Right ventricle myocardium inferior (tissue), 1 donor: ENCODE measurements around the gene F7. TPM values are rescaled to one million over a fixed set of nuclear protein-coding genes. Genes with fewer than 3 reads are reported as not detected.
"Not testable (repeated sequence)": the region's sequence is repeated elsewhere in the genome, so short reads cannot be mapped to it uniquely, and the experiment has no call there.

ENCODE experiments used
- ATAC-seq: fragments of 200-7000 bp; cut with Tn5 transposase; one replicate; pipeline ENCODE4 v1.9.1; 2020; ENCODE audit warnings: mild to moderate bottlenecking, moderate library complexity
- DNase-seq: peaks from one replicate; pipeline ENCODE4 v3.0.0; 2021; ENCODE audit errors: missing footprints
- intact Hi-C: fragments of 100-400 bp; cut with DNase I; formaldehyde crosslinking; loops from one replicate; pipeline ENCODE4 v1.11.0; 2022
- total RNA-seq: library from RNA; stranded (reverse); fragmentation: NEBNext Ultra II Directional; extraction: Animal tissue kit (Norgen Biotek cat#: 25700); gene quantifications from one replicate; pipeline ENCODE4 v1.2.1, GENCODE V29; 2021
- donor health status: DM: no; HTN: yes; CAD: no; lungs with severe emphysema.

F7 gene
- total RNA-seq, 1 donor from 2014 or later: not detected

DNA sequence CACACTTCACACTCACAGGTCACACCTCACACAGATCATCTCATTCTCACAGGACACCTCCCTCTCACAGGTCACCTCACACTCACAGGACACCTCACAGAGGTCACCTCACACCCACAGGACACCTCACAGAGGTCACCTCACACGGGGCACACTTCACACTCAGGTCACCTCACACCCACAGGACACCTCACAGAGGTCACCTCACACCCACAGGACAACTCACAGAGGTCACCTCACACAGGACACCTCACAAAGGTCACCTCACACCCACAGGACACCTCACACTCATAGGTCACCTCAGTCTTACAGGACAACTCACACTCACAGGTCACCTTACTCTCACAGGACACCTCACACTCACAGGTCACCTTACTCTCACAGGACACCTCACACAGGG lies 6.9 kb downstream of the F7 start:
- intact Hi-C loops, ATAC-seq, DNase-seq: not testable (repeated sequence)

DNA sequence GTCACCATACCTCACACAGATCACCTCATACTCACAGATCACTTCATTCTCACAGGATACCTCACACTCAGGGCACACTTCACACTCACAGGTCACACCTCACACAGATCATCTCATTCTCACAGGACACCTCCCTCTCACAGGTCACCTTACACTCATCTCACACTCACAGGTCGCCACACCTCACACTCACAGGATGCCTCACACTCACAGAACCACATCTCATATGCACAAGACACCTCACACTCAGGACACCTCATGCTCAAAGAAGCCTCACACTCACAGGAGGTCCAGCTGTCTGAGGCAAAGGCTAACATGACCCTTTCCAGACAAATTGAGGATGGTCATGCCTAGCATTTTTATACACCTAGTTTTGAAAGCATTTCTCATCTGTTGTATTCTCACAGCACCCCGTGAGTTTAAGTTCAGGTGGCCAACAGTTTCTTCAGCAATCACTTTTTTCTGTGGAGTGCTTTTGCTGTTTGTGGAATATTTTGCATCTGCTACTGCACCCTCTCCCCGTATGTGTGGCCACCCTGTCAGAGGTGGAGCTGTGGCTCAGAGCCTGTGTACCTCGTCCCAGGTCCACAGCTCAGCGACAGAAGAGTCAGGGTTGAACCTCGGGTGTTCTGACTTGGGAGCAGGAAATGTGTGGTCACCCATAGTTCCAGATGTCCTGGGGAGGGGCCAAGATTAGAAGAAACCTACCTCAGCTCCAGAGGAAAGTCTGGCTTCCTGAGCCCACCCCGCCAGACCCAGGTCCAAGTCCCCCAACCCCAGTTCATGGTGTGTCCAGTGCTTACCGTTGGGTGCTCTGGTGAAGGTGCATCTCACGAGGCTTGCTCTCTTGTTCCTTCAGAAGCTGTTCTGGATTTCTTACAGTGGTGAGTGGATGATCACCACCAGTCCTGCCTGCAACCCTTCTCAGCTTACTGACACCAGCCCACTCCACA lies 7.6 kb downstream of the F7 start:
- DNase-seq (no peak), ATAC-seq (no peak)
- intact Hi-C loops: no loop called here

DNA sequence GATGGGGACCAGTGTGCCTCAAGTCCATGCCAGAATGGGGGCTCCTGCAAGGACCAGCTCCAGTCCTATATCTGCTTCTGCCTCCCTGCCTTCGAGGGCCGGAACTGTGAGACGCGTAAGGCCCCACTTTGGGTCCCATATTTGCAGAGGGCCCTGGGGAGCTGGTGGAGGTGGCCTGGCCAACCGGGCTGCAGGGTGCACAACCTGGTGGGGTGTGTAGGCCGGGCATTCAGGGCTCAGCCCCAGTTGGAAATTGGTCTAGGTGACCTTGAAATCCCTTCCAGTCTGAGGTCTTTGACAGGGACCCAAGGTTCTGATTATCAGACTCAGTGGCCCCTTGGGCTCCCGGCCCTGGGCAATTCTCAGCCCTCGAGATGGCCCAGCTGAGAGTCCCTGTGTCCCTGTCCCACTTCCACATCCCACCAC lies 8.3 kb downstream of the F7 start:
- no peak for ATAC-seq
- intact Hi-C loops: no loop called here
- no peak for DNase-seq

DNA sequence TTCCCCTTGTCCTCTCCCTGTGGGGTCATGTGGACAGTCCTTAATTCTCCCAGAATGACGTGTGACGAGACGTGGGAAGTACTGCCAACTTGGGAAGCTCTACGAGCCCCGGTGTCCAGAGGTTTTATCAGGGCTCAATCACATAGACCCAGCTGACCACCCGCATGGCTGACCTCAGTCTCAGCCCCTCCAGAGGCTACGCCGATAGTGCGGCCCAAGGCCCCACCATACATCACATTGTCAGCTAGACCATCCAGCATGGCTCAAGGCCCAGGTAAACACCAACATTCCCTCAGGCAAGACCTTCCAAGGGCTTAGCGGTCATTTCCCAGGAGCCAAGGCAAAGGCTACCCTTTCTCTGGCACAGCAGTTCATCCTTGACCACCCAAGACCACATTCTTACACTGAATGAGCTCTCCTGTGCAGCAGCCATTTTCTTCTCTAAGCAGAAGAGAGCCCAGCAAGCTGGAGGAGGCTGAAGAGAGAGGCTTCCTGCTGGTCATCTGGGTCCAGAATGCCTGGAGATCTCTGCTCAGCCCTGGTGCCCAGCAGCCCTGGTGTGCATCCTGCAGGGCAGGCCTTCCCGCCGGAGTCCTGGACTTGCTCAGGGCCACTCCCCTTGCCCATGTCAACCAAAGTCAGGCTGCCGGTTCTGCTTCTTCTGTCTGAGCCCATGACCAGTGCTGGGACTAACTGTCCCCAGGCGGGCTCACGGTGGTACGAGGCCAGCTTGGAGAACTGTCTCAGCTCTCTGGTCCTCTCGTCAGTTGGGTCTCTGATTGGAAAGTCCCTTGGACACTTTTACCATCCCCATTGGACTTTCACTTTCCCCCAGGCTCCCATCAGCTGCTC lies 9.1 kb downstream of the F7 start:
- intact Hi-C loops: no loop called here
- ATAC-seq (no peak), DNase-seq (no peak)

DNA sequence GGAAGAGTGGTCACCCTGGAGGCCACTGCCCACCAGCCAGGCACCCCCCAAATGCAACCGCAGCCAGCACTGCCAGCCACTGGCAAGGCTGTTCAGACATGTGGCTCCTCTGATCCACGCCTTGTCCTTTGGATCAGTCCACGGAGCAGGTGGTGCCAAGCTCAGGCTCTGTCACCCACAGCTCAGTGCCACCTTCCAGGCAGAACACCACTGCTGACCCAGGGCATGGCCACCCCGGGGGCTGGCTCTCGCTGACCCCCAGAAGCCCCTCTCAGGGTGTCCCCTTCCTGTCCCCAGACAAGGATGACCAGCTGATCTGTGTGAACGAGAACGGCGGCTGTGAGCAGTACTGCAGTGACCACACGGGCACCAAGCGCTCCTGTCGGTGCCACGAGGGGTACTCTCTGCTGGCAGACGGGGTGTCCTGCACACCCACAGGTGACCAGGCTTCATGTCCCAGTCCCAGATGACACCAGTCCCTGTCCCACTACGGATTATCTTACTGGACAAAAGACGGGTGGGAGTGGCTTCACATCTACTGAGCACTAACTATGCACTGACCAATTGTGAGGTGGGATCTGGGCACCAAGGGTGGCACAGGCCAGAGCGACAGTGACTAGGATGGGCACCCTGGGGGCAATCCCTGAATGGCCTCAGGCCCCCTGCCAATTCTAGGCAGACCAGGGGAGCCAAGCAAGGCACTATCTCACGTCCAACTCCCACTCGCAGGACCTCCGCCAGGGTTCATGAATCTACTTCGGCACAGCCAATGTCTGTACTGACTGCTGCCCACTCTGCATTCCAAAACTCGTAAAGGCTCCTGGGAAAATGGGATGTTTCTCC lies 10.0 kb downstream of the F7 start:
- DNase-seq (no peak), ATAC-seq (no peak)
- intact Hi-C loops: no loop called here

DNA sequence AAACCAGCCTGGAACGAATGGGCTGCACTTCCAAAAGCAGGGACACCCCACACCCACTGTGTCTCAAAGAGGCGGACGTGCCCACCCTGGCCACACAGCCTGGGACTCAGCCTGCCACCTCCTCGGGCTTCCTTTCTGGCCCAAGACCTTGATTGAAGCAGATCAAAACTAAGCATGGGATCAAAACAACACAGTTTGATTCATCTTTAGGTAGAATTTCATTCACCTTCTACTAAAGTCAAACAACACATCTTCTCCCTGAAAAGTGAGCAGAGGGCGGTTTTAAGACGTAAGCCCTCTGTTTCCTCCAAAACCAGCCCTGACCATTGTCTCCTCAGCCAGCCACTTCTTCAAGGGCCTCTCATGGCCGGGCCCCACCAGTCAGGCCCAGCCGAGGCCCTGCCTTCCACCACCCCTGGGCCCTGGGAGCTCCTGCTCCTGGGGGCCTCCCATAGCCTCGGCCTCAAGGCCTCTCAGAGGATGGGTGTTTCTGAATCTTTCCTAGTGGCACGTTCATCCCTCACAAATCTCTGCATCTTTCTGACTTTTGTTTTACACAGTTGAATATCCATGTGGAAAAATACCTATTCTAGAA lies 10.7 kb downstream of the F7 start:
- DNase-seq (no peak), ATAC-seq (no peak)
- intact Hi-C loops: no loop called here

DNA sequence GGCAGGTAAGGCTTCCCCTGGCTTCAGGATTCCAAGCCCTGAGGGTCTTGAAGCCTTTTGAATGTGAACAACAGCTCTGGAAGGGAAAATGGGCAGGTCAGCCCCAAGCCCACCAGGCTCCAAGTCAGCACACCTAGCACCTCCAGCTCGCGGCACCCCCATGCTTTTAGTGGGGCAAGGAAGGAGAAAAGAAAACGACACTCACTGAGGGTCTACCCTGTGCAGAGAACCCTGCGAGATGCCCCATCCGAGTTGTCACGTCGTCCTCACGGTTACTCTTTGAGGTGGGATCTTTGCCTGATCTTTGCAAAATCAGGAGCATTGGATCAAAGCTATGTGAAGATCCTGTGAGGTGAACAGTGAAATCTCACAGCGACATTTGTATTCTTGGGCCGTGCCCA lies 11.3 kb downstream of the F7 start:
- intact Hi-C loops: no loop called here
- ATAC-seq (no peak), DNase-seq (no peak)

DNA sequence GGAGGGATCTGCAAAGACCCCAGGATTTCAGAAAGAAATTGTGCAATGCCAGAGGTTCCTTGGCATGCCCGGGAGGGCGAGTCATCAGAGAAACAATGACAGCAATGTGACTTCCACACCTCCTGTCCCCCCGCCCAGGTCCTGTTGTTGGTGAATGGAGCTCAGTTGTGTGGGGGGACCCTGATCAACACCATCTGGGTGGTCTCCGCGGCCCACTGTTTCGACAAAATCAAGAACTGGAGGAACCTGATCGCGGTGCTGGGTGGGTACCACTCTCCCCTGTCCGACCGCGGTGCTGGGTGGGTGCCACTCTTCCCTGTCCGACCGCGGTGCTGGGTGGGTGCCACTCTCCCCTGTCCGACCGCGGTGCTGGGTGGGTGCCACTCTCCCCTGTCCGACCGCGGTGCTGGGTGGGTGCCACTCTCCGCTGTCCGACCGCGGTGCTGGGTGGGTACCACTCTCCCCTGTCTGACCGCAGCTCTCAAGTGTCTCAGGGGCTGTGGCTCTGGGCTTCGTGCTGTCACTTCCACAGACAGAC lies 11.8 kb downstream of the F7 start:
- DNase-seq: no peak
- intact Hi-C loops: no loop called here

DNA sequence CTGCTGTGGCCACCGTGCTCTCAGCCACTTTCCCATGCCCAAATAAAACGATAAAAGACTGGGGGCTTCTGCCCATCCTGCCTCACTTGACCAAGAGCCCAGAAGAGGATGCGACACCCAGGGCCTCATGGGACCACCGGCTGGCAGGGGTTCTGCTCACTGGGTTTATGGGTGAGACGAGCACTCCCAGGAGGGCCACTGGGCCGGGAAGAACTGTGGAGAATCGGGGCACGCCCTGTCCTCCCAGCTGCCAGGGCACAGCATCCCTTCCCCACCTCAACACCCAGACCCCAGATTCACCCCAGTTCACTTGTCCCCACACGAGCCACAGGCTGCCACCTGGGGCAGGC lies 12.3 kb downstream of the F7 start:
- no peak for DNase-seq
- intact Hi-C loops: no loop called here
- no peak for ATAC-seq

More for the DNA sequence above, 11.8 kb downstream of the F7 start:
- ATAC-seq: no peak

DNA sequence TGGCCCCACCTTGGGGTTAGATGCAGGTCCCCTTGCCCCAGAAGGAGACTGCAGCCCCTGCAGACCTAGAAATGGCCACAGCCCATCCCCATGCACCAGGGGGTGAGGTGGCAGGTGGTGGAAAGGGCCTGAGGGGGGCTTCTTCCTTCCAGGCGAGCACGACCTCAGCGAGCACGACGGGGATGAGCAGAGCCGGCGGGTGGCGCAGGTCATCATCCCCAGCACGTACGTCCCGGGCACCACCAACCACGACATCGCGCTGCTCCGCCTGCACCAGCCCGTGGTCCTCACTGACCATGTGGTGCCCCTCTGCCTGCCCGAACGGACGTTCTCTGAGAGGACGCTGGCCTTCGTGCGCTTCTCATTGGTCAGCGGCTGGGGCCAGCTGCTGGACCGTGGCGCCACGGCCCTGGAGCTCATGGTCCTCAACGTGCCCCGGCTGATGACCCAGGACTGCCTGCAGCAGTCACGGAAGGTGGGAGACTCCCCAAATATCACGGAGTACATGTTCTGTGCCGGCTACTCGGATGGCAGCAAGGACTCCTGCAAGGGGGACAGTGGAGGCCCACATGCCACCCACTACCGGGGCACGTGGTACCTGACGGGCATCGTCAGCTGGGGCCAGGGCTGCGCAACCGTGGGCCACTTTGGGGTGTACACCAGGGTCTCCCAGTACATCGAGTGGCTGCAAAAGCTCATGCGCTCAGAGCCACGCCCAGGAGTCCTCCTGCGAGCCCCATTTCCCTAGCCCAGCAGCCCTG lies 12.8 kb downstream of the F7 start:
- intact Hi-C loops: no loop called here
- no peak for DNase-seq

DNA sequence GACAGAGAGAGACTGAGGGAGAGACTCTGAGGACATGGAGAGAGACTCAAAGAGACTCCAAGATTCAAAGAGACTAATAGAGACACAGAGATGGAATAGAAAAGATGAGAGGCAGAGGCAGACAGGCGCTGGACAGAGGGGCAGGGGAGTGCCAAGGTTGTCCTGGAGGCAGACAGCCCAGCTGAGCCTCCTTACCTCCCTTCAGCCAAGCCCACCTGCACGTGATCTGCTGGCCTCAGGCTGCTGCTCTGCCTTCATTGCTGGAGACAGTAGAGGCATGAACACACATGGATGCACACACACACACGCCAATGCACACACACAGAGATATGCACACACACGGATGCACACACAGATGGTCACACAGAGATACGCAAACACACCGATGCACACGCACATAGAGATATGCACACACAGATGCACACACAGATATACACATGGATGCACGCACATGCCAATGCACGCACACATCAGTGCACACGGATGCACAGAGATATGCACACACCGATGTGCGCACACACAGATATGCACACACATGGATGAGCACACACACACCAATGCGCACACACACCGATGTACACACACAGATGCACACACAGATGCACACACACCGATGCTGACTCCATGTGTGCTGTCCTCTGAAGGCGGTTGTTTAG lies 13.7 kb downstream of the F7 start:
- DNase-seq: no peak
- intact Hi-C loops: no loop called here
- ATAC-seq: no peak

More for the DNA sequence above, 12.8 kb downstream of the F7 start:
- no peak for ATAC-seq

DNA sequence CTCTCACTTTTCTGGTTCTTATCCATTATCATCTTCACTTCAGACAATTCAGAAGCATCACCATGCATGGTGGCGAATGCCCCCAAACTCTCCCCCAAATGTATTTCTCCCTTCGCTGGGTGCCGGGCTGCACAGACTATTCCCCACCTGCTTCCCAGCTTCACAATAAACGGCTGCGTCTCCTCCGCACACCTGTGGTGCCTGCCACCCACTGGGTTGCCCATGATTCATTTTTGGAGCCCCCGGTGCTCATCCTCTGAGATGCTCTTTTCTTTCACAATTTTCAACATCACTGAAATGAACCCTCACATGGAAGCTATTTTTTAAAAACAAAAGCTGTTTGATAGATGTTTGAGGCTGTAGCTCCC lies 14.2 kb downstream of the F7 start:
- DNase-seq: no peak
- no peak for ATAC-seq
- intact Hi-C loops: no loop called here

DNA sequence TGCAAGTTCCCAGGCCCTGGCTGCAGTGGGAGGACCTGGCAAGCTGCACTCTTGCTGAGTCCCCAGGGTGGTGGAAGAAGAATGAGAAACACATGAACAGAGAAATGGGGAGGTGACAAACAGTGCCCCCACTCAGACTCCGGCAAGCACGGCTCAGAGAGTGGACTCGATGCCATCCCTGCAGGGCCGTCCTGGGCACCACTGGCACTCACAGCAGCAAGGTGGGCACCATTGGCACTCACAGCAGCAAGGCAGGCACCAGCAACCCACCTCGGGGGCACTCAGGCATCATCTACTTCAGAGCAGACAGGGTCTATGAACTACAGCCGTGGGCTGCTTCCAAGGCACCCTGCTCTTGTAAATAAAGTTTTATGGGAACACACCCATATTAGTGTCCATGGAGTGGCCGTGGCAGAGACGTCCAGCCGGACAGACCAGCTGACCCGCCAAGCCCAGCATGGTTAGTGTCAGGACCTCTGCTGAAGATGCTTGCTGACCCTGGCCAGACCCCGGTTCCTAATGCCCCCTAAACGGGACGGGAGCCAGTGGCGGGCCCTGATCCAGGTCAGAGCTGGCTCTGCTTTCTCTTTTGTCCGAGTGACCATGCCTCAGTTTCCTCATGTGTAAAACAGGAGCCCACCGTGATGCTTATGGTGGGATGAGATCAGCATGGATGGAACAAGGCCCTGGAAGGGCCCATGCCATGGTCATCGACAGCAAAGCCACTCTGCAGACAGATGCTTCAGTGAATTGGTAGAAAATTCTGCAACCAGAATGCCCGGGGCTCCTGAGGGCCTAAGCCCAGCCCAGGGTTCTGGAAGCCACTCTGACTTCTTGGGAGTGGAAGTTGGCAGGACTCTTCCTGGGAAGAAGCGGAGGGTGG lies 14.9 kb downstream of the F7 start:
- no peak for DNase-seq
- intact Hi-C loops: no loop called here

DNA sequence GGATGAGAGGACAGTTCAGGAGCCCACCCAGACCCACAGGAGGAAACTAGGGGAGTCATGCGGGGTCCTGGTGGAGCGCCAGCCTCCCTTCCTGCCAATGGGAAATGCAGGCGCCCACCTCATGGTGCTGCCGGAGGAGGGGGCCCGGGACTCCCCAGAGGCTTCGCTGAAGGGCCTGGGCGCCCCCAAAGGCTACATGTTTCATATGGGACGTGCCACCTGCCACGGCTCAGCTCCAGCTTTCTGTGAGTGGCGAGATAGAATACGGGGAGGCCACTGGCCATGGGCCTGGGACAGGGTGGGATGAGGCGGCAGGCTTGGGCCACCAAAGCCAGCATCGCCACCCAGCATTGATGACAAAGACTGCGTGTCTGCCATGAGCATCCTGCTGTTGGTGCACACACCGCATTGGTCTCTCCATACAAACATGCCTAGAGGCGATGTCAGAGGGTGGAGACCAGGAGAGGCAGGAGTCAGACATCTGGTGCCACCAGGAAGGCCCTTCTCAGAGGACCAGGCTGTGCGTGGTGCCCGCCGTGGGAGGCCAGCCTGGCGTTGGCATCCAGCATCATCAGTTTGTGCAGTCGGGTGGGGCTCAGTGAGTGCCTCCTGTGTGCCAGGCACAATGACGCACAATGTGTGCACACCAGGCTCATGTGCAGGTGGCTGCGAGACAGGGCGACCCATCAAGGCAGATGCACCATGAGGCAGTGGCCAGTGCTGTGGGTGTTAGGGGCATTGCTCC lies 15.8 kb downstream of the F7 start:
- ATAC-seq: no peak
- no peak for DNase-seq

More for the DNA sequence above, 14.9 kb downstream of the F7 start:
- ATAC-seq: no peak

DNA sequence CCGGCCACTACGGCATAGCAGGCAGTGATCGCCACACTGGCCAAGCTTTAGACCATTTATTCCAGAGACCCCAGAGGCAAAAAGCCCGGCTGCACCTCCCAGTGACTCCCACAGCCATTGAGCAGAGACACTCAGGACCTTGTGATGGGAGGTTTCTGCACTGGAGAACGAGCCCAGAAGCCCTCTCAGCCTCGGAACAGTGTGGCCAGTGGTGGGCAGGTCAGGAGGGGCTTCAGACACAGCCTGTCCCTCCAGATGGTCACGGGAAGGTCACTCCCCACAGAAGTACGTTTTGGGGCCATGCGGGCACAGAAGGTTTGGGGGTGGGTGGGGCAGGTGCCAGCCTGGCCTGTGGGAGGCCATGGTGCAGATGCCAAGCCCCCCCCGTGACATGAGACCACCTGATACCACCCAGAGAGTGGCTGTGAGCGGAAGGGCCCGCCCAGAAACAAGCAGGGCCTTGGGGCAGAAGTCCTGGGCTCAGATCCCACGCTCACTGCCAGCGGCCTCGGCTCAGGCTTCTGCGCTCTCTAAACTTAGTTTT lies 16.4 kb downstream of the F7 start:
- no peak for ATAC-seq
- intact Hi-C loops: no loop called here
- no peak for DNase-seq

More for the DNA sequence above, 15.8 kb downstream of the F7 start:
- intact Hi-C loops: no loop called here
